Neuron (in vitro differentiated cells): ENCODE measurements around the gene TTC21A.

ENCODE experiments used
- H2AFZ ChIP-seq: one replicate; pipeline ENCODE4 v1.6.1; 2013; ENCODE audit warnings: low read depth, mild to moderate bottlenecking, inconsistent platforms, low read length, moderate library complexity
- H3K27me3 ChIP-seq: one replicate; pipeline ENCODE4 v1.6.1; 2013; ENCODE audit warnings: low read length; ENCODE audit not compliant: insufficient read depth
- H3K36me3 ChIP-seq: one replicate; pipeline ENCODE4 v1.6.1; 2013; ENCODE audit warnings: low read length; ENCODE audit not compliant: insufficient read depth
- H3K4me1 ChIP-seq: one replicate; pipeline ENCODE4 v1.6.1; 2013; ENCODE audit warnings: low read length; ENCODE audit not compliant: insufficient read depth
- H3K4me3 ChIP-seq: 2 replicates; pipeline ENCODE4 v1.5.1; 2013; ENCODE audit warnings: mild to moderate bottlenecking, low read length, moderate library complexity
- H3K9me3 ChIP-seq: one replicate; pipeline ENCODE4 v1.6.1; 2013; ENCODE audit warnings: low read length

The TTC21A gene

GRCh38 chr3:39148435-39149058 lies 41.1 kb downstream of the TTC21A start:
- Histone ChIP-seq H3K36me3 (no peaks in the 10 kb centered on the region), H3K27me3 (peaks cover 4% of the 10 kb centered on the region), H2AFZ (no peak overlapping the region), H3K4me1 (peaks cover 51% of the 10 kb centered on the region), H3K9me3 (no peaks in the 10 kb centered on the region), H3K4me3 (no peak overlapping the region)

- Histone ChIP-seq H3K36me3 (no peaks in the 10 kb centered on the region), H2AFZ (no peak overlapping the region), H3K27me3 (peaks cover 4% of the 10 kb centered on the region), H3K9me3 (no peaks in the 10 kb centered on the region), H3K4me1 (peaks cover 51% of the 10 kb centered on the region), H3K4me3 (no peak overlapping the region)
Measured at GRCh38 chr3:39149059-39149455, 41.6 kb downstream of the TTC21A start.

GRCh38 chr3:39149498-39150147 lies 42.1 kb downstream of the TTC21A start:
- Histone ChIP-seq H3K4me1 (peaks cover 55% of the 10 kb centered on the region), H3K9me3 (no peaks in the 10 kb centered on the region), H3K4me3 (no peak overlapping the region)

GRCh38 chr3:39150148-39150802 lies 42.8 kb downstream of the TTC21A start:
- H3K4me3 ChIP-seq, result peak overlapping the region; percentile 10
- no peaks in the 10 kb centered on the region for H3K36me3 ChIP-seq
- H3K9me3 ChIP-seq, result no peaks in the 10 kb centered on the region
- peaks cover 4% of the 10 kb centered on the region for H3K27me3 ChIP-seq
- no peak overlapping the region for H2AFZ ChIP-seq
- H3K4me1 ChIP-seq, result peaks cover 55% of the 10 kb centered on the region

More at GRCh38 chr3:39149498-39150147, 42.1 kb downstream of the TTC21A start:
- Histone ChIP-seq H2AFZ (no peak overlapping the region), H3K36me3 (no peaks in the 10 kb centered on the region), H3K27me3 (peaks cover 4% of the 10 kb centered on the region)

GRCh38 chr3:39150803-39151631 lies 43.5 kb downstream of the TTC21A start:
- H3K4me1 ChIP-seq, result peaks cover 54% of the 10 kb centered on the region
- H3K36me3 ChIP-seq, result no peaks in the 10 kb centered on the region
- H3K4me3 ChIP-seq, result peak overlapping the region; percentile 23
- H2AFZ ChIP-seq, result peak overlapping the region; percentile 27
- H3K9me3 ChIP-seq, result no peaks in the 10 kb centered on the region
- peaks cover 4% of the 10 kb centered on the region for H3K27me3 ChIP-seq

- H3K9me3 ChIP-seq, result no peaks in the 10 kb centered on the region
- peaks cover 33% of the 10 kb centered on the region for H3K4me1 ChIP-seq
- H3K27me3 ChIP-seq, result peaks cover 8% of the 10 kb centered on the region
- peak overlapping the region; percentile 64 for H3K4me3 ChIP-seq
- H3K36me3 ChIP-seq, result no peaks in the 10 kb centered on the region
- H2AFZ ChIP-seq, result no peak overlapping the region
Measured at GRCh38 chr3:39153977-39154279, 46.4 kb downstream of the TTC21A start.

- Histone ChIP-seq H3K36me3 (no peaks in the 10 kb centered on the region), H3K27me3 (peaks cover 12% of the 10 kb centered on the region), H3K9me3 (no peaks in the 10 kb centered on the region), H3K4me3 (no peak overlapping the region), H2AFZ (no peak overlapping the region), H3K4me1 (peaks cover 33% of the 10 kb centered on the region)
Measured at GRCh38 chr3:39154280-39155021, 47.0 kb downstream of the TTC21A start.

- Histone ChIP-seq H3K4me1 (peaks cover 16% of the 10 kb centered on the region), H3K4me3 (no peak overlapping the region), H3K9me3 (no peaks in the 10 kb centered on the region)
Measured at GRCh38 chr3:39156421-39156820, 48.9 kb downstream of the TTC21A start.

GRCh38 chr3:39157359-39157758 lies 49.9 kb downstream of the TTC21A start:
- Histone ChIP-seq H3K27me3 (peaks cover 8% of the 10 kb centered on the region), H3K36me3 (no peaks in the 10 kb centered on the region), H3K9me3 (no peaks in the 10 kb centered on the region), H3K4me1 (peaks cover 7% of the 10 kb centered on the region), H3K4me3 (no peak overlapping the region), H2AFZ (no peak overlapping the region)

More at GRCh38 chr3:39156421-39156820, 48.9 kb downstream of the TTC21A start:
- H3K27me3 ChIP-seq, result peaks cover 12% of the 10 kb centered on the region
- H3K36me3 ChIP-seq, result no peaks in the 10 kb centered on the region
- no peak overlapping the region for H2AFZ ChIP-seq

GRCh38 chr3:39158148-39158715 lies 50.8 kb downstream of the TTC21A start:
- Histone ChIP-seq H3K4me3 (no peak overlapping the region), H3K36me3 (no peaks in the 10 kb centered on the region), H3K27me3 (peaks cover 8% of the 10 kb centered on the region), H3K4me1 (peaks cover 3% of the 10 kb centered on the region), H3K9me3 (no peaks in the 10 kb centered on the region), H2AFZ (no peak overlapping the region)

- H3K4me1 ChIP-seq, result no peaks in the 10 kb centered on the region
- H3K27me3 ChIP-seq, result no peaks in the 10 kb centered on the region
- H3K9me3 ChIP-seq, result no peaks in the 10 kb centered on the region
- no peak overlapping the region for H2AFZ ChIP-seq
- no peaks in the 10 kb centered on the region for H3K36me3 ChIP-seq
- no peak overlapping the region for H3K4me3 ChIP-seq
Measured at GRCh38 chr3:39164414-39164813, 56.9 kb downstream of the TTC21A start.

- Histone ChIP-seq H3K36me3 (no peaks in the 10 kb centered on the region), H3K27me3 (no peaks in the 10 kb centered on the region), H2AFZ (no peak overlapping the region), H3K9me3 (no peaks in the 10 kb centered on the region), H3K4me1 (peaks cover 3% of the 10 kb centered on the region), H3K4me3 (no peak overlapping the region)
Measured at GRCh38 chr3:39165518-39165917, 58.0 kb downstream of the TTC21A start.
